ENCODE data around the gene TSPAN3. TPM values are rescaled to one million over a fixed set of nuclear protein-coding genes. Genes with fewer than 3 reads are reported as not detected.

The TSPAN3 gene
- polyA plus RNA-seq, 3 donors, result 93.7 to 495 (median 218) TPM

DNA sequence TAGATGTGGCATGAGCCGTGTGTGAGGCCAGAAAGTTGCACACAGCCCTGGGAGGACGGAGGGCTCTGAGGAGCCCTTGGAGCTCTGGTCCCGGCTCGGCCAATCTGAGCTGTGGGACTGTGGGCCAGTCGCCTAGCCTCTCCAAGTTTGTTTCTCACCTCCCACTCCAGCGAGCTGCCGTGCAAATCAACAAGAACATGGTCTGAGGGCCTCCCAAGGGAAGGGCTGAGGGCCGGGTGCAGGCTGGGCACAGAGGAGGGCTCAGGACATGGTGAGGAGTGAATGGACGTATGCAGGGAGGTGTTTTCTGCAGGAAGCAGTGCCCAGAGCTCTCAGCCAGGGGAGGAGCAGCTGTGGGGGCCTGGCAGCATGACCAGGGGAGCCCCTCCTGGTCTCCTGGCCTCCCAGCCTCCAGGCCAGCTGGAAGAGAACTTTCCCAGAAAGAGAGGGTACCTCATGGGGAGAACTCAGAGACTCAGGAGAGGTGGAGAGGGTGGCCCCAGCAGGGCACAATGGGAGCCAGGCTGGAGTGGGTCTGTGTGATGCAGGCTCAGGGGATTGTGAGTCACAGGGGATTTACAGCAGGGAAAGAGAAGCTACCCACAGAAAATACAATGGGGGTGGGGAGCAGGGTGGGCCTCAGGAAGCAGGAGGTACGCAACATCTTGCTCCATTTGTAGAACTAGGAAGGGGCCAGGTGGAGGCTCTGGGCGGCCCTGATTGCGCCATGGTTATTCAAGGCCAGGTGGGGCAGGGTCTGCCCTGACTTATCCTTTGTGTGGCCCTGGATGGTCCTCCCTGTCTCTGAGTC lies 51.2 kb downstream of the TSPAN3 start:
- WGBS, 3 donors, result 64 to 83% (median 72%) methylated on average over 10 to 12 of the region's 12 CpGs
- no peak overlapping the region for H3K27ac ChIP-seq (ENCODE audit: low read depth, low read length)

- 71 to 93% (median 77%) methylated on average over 10 to 11 of the region's 11 CpGs for WGBS, 3 donors
- H3K27ac ChIP-seq (ENCODE audit: low read depth, low read length), result no peak overlapping the region
These were observed 52.0 kb downstream of the TSPAN3 start for GRCh38 chr15:77018796-77019505.

GRCh38 chr15:77017761-77018720 lies 52.9 kb downstream of the TSPAN3 start:
- no peak overlapping the region for H3K27ac ChIP-seq (ENCODE audit: low read depth, low read length)
- WGBS, 3 donors, result 89 to 94% (median 92%) methylated on average over 20 of the region's 20 CpGs

GRCh38 chr15:77017091-77017660 lies 53.7 kb downstream of the TSPAN3 start:
- H3K27ac ChIP-seq (ENCODE audit: low read depth, low read length), result no peak overlapping the region
- 87 to 89% (median 88%) methylated on average over 7 of the region's 7 CpGs for WGBS, 3 donors

GRCh38 chr15:77016321-77016695 lies 54.6 kb downstream of the TSPAN3 start:
- H3K27ac ChIP-seq (ENCODE audit: low read depth, low read length), result no peak overlapping the region
- 85 to 91% (median 91%) methylated on average over 3 of the region's 3 CpGs for WGBS, 3 donors

DNA sequence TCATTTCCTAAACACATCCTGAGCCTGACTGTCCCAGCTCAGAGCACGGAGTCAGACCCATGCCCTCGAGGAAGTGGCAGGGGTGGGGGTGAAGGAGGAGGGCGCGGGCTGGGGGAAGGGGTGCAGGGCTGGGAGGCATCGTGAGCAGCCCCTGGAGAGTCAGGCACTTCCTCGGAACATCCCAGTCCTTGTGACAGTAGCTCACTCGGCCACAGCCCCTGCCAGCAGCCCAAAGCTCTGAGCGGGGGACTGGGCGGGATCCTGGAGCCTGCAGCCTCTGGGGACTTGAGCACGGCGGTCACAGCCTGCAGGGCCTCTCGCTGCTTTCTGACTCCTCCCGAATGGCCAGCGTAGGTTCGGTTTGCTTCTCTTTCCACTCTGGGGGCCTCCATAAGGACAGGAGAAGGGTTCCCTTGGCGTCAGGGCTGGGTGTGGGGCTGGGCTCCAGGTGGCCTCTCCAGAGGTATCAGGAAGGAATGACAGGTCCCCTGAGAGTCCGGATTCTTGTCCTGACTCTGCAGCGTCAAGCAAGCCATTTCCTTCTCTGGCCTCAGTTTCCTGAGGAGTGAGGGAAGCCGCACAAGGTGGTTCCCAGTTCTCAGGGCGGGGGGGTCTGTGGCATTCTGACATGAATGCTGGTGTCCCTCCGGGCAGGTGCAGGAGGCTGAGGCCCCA lies 55.1 kb downstream of the TSPAN3 start:
- WGBS, 3 donors, result 25 to 68% (median 41%) methylated on average over 19 to 21 of the region's 21 CpGs
- no peak overlapping the region for H3K27ac ChIP-seq (ENCODE audit: low read depth, low read length)

DNA sequence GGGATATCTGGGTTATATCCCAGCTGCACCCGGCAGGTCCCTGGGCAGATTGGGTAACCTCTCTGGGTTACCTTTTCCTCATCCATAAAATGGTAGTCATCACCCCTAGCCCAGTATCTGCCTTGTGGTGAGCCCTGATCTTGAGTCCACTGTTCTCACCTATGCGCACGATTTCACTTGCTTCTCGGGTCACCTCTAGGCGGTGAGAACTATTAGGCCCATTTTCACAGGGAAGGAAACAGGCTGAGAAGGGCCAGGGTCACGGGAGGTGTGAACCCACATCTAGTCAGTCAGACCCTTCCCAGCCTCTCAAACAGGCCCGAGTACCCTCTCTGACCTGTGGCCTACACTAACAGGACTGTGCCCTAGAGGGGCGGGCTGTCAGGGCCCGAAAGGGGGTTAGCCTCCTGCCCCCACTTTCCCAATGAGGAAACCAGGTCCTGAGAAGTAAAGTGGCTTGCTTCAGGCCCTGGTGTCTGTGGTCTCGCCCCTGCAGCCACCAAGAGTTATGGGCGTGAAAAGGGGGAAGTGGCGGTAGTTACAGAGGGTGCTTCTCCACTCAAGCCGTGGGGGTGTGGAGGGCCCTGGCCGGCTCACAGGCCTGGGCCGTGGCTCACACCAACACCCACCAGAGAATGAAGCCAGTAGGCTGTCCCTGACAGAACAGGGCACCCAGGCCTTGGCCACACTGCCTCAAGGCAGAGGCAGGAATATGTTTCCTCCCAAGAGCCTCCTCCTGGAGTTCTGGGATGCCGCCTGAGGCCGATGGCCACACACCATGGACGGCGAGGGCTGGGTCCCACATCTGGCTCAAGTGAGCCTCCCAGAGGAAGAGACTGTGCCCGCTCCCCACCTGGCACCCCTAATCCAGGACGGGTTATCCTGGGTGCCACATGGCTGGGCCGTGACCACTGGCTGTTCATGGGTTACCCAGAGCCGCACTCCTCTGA lies 56.5 kb downstream of the TSPAN3 start:
- WGBS, 3 donors, result 65 to 89% (median 65%) methylated on average over 23 of the region's 23 CpGs

DNA sequence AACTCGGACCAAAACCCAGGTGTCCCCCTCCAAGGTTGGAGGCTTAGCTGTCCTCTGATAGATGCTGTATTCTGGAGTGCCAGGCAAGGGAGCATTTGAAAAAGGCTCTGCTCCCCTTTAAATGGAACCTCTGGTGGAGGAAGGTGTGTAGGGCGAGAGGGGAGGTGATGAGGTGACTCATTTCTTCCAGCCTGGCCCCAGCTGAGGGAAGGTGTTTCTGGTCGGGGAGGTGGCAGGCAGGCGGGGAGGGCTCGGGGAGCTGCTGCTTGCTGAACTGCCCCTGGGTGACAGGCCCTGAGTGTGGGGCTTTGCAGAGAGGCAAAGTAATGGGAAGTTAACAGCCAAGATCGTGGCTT lies 57.2 kb downstream of the TSPAN3 start:
- 57 to 78% (median 64%) methylated on average over 6 of the region's 6 CpGs for WGBS, 3 donors
- no peak overlapping the region for H3K27ac ChIP-seq (ENCODE audit: low read depth, low read length)

More for the DNA sequence above, 56.5 kb downstream of the TSPAN3 start:
- H3K27ac ChIP-seq (ENCODE audit: low read depth, low read length), result no peak overlapping the region

DNA sequence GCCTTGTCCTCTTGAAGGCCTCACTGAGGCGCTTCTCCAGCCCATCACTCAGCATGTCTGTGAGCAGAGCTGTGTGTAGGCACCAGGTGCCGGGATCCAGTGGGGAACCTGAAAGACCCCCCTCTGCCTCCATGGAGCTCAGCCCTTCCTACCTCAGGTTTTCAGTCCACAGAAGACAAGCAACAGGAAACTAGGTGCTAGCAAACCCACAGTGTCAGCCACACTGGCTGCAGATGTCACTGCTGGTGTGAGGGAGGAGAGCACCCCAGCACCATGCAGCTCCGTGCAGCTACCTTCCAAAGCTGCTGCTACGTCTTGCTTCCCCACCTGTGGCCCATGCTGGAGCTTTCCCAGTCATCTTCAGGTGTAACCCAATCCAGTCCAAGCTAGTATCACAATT lies 58.0 kb downstream of the TSPAN3 start:
- WGBS, 3 donors, result 62 to 68% (median 63%) methylated on average over 4 of the region's 4 CpGs
- no peak overlapping the region for H3K27ac ChIP-seq (ENCODE audit: low read depth, low read length)

- 88 to 98% (median 93%) methylated on average over 3 of the region's 3 CpGs for WGBS, 3 donors
- H3K27ac ChIP-seq (ENCODE audit: low read depth, low read length), result no peak overlapping the region
These were observed 58.7 kb downstream of the TSPAN3 start for GRCh38 chr15:77012117-77012712.

DNA sequence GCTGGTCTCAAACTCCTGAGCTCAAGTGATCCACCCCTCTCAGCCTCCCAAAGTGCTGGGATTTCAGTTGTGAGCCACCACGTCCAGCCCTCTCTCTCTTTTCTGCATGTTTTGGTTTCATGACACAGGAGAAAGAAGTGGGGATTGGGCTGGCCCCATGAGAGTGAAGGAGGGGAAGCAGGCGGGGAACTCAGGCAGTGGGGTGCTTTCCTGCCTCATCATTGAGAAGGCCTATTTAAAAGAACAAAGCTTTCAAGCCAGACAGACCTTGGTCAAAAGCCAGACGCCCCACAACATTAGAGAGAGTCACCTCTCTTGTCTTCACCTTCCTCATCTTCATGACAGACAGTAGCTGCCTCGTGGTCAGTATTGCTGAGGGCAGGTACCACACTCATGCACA lies 60.1 kb downstream of the TSPAN3 start:
- WGBS, 3 donors, result 70 to 92% (median 79%) methylated on average over 4 of the region's 4 CpGs
- H3K27ac ChIP-seq (ENCODE audit: low read depth, low read length), result no peak overlapping the region

GRCh38 chr15:77010312-77010686 lies 60.6 kb downstream of the TSPAN3 start:
- WGBS, 3 donors, result 59 to 97% (median 95%) methylated on average over 4 of the region's 4 CpGs
- H3K27ac ChIP-seq (ENCODE audit: low read depth, low read length), result no peak overlapping the region

GRCh38 chr15:77009646-77010311 lies 61.1 kb downstream of the TSPAN3 start:
- no peak overlapping the region for H3K27ac ChIP-seq (ENCODE audit: low read depth, low read length)
- 78 to 84% (median 84%) methylated on average over 14 of the region's 14 CpGs for WGBS, 3 donors

GRCh38 chr15:77009176-77009575 lies 61.7 kb downstream of the TSPAN3 start:
- WGBS, 3 donors, result 85 to 93% (median 90%) methylated on average over 6 of the region's 6 CpGs
- H3K27ac ChIP-seq (ENCODE audit: low read depth, low read length), result no peak overlapping the region

- WGBS, 3 donors, result 47 to 78% (median 50%) methylated on average over 4 of the region's 4 CpGs
- H3K27ac ChIP-seq (ENCODE audit: low read depth, low read length), result no peak overlapping the region
These were observed 66.7 kb downstream of the TSPAN3 start for GRCh38 chr15:77004189-77004588.

Measured in adipose tissue (tissue), 3 donors.